ENCODE data around the gene SORL1.
"Not testable (repeated sequence)": the region's sequence is repeated elsewhere in the genome, so short reads cannot be mapped to it uniquely, and the experiment has no call there.

Gene SORL1

DNA sequence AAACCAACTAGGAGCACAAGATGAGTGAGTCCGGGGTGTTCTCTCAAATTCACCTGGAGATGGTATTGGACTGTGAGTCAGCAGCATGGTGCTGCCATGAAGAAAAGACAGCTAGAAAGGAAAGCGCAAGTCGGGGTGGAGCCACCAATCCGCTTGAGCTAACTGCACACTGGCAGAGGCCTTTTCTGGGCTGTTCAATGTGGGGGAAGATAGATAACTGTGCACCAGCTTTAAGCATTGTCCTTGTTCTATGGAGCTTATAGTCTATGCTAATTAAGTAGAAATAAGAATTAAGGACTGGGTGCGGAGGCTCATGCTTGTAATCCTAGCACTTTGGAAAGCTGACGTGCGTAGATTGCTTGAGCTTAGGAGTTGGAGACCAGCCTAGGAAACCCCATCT is 22.6 kb downstream of the SORL1 start:
- Histone ChIP-seq H3K4me3 (ENCODE audit: low read depth in 1 of 2, low read length in 2 of 2) (no peak overlapping the region), H3K9me3 (ENCODE audit: control insufficient read depth in 1 of 2, low read length in 2 of 2) (no peaks in the 10 kb centered on the region), H3K4me1 (ENCODE audit: control insufficient read depth in 1 of 2, insufficient read depth in 2 of 2, low read length in 2 of 2) (peaks cover 0 to 5% of the 10 kb centered on the region in 2 donors), H3K36me3 (ENCODE audit: control insufficient read depth in 1 of 2, insufficient read depth in 2 of 2, low read length in 2 of 2) (peaks cover 0 to 31% of the 10 kb centered on the region in 2 donors), H3K9ac (ENCODE audit: low read depth in 1 of 2, low read length in 2 of 2) (no peak overlapping the region), H3K27me3 (ENCODE audit: control insufficient read depth in 1 of 2, insufficient read depth in 2 of 2, low read length in 2 of 2) (no peaks in the 10 kb centered on the region), H3K27ac (ENCODE audit: low read depth, low read length) (no peak overlapping the region)

DNA sequence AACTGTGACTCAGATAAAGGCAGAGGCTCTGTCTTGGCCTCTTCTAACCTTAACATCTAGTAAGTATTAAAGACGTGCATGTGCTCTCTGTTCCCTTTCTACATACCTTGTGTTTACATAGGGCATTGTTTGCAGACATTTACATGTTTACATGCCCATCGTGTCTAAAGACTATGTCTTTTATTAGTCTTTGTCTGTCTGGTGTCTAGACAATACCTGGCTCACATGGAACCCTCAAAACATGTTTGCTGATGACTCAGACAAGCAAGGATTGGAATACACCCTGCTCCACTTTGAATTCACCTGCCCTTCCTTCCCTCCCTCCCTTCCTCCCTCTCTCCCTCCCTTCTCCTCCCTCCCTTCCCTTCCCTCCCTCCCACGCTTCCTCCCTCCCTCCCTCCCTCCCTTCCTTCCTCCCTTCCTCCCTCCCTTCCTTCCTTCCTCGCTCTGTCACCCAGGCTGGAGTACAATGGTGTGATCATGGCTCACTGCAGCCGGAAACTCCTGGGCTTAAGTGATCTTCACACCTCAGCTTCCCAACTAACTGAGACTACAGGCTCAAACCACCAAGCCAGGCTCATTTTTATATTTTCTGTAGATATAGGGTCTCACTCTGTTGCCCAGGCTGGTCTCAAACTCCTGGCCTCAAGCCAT is 24.4 kb downstream of the SORL1 start:
- peaks cover 0 to 5% of the 10 kb centered on the region in 2 donors for H3K4me1 ChIP-seq (ENCODE audit: control insufficient read depth in 1 of 2, insufficient read depth in 2 of 2, low read length in 2 of 2)
- peaks cover 0 to 18% of the 10 kb centered on the region in 2 donors for H3K36me3 ChIP-seq (ENCODE audit: control insufficient read depth in 1 of 2, insufficient read depth in 2 of 2, low read length in 2 of 2)
- H3K27ac ChIP-seq (ENCODE audit: low read depth, low read length) = no peak overlapping the region
- H3K9ac ChIP-seq (ENCODE audit: low read depth in 1 of 2, low read length in 2 of 2) = no peak overlapping the region
- no peaks in the 10 kb centered on the region for H3K27me3 ChIP-seq (ENCODE audit: control insufficient read depth in 1 of 2, insufficient read depth in 2 of 2, low read length in 2 of 2)
- no peak overlapping the region for H3K4me3 ChIP-seq (ENCODE audit: low read depth in 1 of 2, low read length in 2 of 2)
- no peaks in the 10 kb centered on the region for H3K9me3 ChIP-seq (ENCODE audit: control insufficient read depth in 1 of 2, low read length in 2 of 2)

DNA sequence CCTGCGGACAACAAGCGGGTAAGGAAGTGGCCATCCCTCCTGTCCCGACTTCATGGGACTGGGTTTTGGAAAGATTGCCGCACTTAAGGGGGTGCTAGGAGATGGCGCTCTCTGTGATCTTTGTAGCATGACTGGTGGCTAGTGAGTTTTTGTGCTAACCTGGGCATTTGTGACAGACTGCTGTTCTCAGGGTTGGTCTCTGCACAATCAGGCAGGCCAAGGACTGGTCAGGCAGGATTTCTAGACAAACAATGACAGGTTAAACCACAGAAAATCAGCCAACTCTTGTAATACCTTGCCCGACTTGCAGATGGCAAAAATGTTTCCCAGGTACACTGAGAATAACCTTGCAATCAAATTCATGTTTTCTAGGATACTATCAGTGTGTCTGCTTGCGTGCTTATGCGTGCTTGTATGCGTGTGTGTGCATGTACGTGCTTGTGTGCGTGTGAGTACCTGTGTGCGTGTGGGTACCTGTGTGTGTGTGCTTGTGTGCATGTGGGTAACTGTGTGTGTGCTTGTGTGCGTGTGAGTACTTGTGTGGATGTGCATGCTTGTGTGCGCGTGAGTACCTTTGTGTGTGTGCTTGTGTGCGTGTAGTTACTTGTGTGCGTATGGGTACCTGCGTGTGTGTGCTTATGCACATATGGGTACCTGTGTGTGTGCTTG is 26.2 kb downstream of the SORL1 start:
- Histone ChIP-seq H3K4me1 (ENCODE audit: control insufficient read depth in 1 of 2, insufficient read depth in 2 of 2, low read length in 2 of 2) (peaks cover 7 to 9% of the 10 kb centered on the region in 2 donors), H3K9ac (ENCODE audit: low read depth in 1 of 2, low read length in 2 of 2) (no peak overlapping the region), H3K4me3 (ENCODE audit: low read depth in 1 of 2, low read length in 2 of 2) (no peak overlapping the region), H3K36me3 (ENCODE audit: control insufficient read depth in 1 of 2, insufficient read depth in 2 of 2, low read length in 2 of 2) (peaks cover 0 to 14% of the 10 kb centered on the region in 2 donors), H3K9me3 (ENCODE audit: control insufficient read depth in 1 of 2, low read length in 2 of 2) (no peaks in the 10 kb centered on the region), H3K27ac (ENCODE audit: low read depth, low read length) (no peak overlapping the region), H3K27me3 (ENCODE audit: control insufficient read depth in 1 of 2, insufficient read depth in 2 of 2, low read length in 2 of 2) (no peaks in the 10 kb centered on the region)

DNA sequence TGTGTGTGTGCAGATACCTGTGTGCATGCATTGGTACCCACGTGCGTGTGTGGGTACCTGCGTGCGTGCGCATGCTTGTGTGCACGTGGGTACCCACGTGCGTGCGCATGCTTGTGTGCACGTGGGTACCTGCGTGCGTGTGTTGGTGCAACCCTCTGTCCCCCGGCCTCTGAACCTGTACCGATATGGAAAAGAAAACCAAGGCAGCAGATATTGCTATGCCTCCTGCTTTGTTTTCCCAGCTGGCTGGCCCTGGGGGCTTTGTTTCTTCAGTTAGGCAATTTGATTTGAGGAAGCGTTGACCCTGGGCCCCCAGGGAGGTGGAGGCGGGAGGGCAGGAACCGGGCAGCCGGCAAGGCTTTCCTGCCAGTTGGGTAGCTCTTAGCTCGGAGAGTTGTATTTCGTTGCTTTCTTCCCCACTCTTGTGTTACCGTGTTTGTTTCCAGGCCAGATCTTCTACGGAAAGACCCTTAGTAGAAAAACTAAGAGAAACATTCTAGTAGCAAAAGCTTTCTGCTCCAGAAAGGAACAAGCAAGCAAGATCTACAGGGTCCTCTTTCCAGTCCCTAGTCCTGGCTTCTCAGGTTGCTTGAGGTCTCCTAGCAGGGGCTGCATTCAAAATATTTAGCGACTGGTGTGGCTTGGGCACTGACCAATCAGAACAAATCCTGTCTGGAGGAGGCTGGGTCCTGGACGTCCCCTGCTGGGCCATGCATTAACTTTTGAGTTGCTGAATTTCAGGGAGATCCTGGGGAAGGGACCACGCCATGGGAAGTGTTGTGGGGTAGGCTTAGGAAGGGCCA is 27.0 kb downstream of the SORL1 start:
- H3K36me3 ChIP-seq (ENCODE audit: control insufficient read depth in 1 of 2, insufficient read depth in 2 of 2, low read length in 2 of 2) = peaks cover 0 to 14% of the 10 kb centered on the region in 2 donors
- no peak overlapping the region for H3K27ac ChIP-seq (ENCODE audit: low read depth, low read length)
- H3K9me3 ChIP-seq (ENCODE audit: control insufficient read depth in 1 of 2, low read length in 2 of 2) = no peaks in the 10 kb centered on the region
- H3K27me3 ChIP-seq (ENCODE audit: control insufficient read depth in 1 of 2, insufficient read depth in 2 of 2, low read length in 2 of 2) = no peaks in the 10 kb centered on the region
- no peak overlapping the region for H3K4me3 ChIP-seq (ENCODE audit: low read depth in 1 of 2, low read length in 2 of 2)
- H3K4me1 ChIP-seq (ENCODE audit: control insufficient read depth in 1 of 2, insufficient read depth in 2 of 2, low read length in 2 of 2) = peaks cover 9 to 12% of the 10 kb centered on the region in 2 donors
- H3K9ac ChIP-seq (ENCODE audit: low read depth in 1 of 2, low read length in 2 of 2) = no peak overlapping the region

DNA sequence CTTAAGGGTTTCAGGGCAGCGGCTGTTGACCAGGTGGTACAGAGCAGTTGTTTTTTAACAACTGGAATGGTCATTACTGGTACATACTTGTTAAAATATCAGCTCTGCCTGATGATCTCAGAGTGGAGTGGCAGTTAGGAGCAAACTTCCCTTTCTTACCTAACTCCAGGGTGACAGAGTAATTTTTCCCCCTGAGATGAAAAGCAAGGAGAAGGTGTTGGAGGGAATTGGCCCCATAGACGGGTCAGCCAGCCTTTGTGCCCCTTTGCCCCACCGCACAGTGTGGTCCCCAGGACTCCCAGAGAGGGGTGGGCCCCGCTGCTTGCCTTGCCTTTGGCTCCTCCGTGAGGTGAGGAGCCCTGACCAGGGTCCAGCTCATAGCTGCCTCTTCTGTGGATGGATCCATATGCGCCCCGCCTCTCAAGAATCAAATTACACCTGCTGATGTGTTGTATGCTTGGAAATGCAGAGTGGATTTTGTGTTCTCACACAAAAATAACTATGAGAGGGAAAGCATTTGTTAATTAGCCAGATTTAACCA is 27.7 kb downstream of the SORL1 start:
- Histone ChIP-seq H3K27me3 (ENCODE audit: control insufficient read depth in 1 of 2, insufficient read depth in 2 of 2, low read length in 2 of 2) (no peaks in the 10 kb centered on the region), H3K9me3 (ENCODE audit: control insufficient read depth in 1 of 2, low read length in 2 of 2) (no peaks in the 10 kb centered on the region), H3K4me1 (ENCODE audit: control insufficient read depth in 1 of 2, insufficient read depth in 2 of 2, low read length in 2 of 2) (peaks cover 9 to 12% of the 10 kb centered on the region in 2 donors), H3K36me3 (ENCODE audit: control insufficient read depth in 1 of 2, insufficient read depth in 2 of 2, low read length in 2 of 2) (peaks cover 0 to 14% of the 10 kb centered on the region in 2 donors), H3K9ac (ENCODE audit: low read depth in 1 of 2, low read length in 2 of 2) (no peak overlapping the region), H3K4me3 (ENCODE audit: low read depth in 1 of 2, low read length in 2 of 2) (no peak overlapping the region), H3K27ac (ENCODE audit: low read depth, low read length) (no peak overlapping the region)

DNA sequence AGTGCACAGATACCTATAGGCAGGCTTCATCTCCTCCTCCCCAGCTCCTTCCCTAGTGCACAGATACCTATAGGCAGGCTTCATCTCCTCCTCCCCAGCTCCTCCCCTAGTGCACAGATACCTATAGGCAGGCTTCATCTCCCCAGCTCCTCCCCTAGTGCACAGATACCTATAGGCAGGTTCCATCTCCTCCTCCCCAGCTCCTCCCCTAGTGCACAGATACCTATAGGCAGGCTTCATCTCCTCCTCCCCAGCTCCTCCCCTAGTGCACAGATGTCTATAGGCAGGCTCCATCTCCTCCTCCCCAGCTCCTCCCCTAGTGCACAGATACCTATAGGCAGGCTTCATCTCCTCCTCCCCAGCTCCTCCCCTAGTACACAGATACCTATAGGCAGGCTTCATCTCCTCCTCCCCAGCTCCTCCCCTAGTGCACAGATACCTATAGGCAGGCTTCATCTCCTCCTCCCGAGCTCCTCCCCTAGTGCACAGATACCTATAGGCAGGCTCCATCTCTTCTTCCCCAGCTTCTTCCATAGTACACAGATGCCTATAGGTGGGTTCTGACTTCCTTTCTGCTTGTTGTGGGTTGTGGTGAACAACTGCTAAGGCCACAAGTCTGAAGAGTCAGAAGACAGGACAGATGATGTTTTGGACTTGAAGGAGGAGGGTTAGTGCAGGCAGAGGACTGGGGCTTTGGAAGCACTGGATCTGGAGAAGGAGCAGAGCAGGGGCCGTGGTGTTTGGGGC is 29.5 kb downstream of the SORL1 start:
- not testable (repeated sequence) for H3K27ac ChIP-seq (ENCODE audit: low read depth, low read length); H3K9me3 ChIP-seq (ENCODE audit: control insufficient read depth in 1 of 2, low read length in 2 of 2); H3K9ac ChIP-seq (ENCODE audit: low read depth in 1 of 2, low read length in 2 of 2); H3K27me3 ChIP-seq (ENCODE audit: control insufficient read depth in 1 of 2, insufficient read depth in 2 of 2, low read length in 2 of 2); H3K4me3 ChIP-seq (ENCODE audit: low read depth in 1 of 2, low read length in 2 of 2)
- Histone ChIP-seq H3K4me1 (ENCODE audit: control insufficient read depth in 1 of 2, insufficient read depth in 2 of 2, low read length in 2 of 2) (peaks cover 4 to 12% of the 10 kb centered on the region in 2 donors), H3K36me3 (ENCODE audit: control insufficient read depth in 1 of 2, insufficient read depth in 2 of 2, low read length in 2 of 2) (peaks cover 0 to 20% of the 10 kb centered on the region in 2 donors)

DNA sequence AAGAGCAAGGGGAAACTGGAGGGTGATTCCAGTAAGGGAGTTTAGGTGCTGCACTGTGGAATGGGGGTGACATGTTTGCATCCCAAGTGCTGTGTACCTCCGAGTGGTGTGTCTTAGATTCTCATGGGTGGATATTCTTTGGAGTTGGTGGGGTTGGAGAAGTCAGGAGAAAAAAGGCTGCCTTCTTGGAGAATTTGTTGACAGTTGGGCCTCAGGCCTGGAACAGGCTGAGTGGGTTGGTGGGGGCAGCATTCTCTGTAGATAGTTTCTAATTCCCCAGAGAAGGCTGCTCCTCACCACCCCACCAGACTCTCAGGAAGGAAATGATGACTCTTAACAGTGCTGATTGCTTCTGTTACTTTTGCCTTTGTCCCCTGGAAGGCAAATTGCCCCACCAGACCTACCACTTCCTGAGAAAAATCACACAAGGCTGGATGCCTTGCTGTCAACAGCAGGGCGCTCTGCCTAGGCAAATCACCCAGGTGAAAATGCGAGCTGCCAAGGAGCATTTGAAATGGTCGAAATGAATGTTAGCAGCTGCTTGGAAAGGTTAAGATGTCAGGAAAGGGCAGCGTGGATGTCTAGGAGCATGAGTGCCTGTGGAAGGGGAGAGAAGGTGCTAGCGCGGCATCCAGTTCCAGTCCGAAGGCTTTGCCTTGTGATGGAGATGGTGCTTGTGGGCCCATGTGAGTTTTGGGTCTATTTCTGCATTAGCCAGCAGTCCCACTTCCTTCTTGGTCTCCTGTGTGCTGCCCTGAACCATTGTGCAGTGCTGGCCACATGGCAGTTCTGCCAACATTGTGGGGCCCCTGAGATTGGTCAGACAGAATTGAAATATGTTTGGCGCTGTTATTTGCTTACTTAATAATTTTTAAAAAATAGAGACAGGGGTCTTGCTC is 30.4 kb downstream of the SORL1 start:
- Histone ChIP-seq H3K36me3 (ENCODE audit: control insufficient read depth in 1 of 2, insufficient read depth in 2 of 2, low read length in 2 of 2) (peaks cover 1 to 21% of the 10 kb centered on the region in 2 donors), H3K4me3 (ENCODE audit: low read depth in 1 of 2, low read length in 2 of 2) (no peak overlapping the region), H3K9ac (ENCODE audit: low read depth in 1 of 2, low read length in 2 of 2) (no peak overlapping the region), H3K27me3 (ENCODE audit: control insufficient read depth in 1 of 2, insufficient read depth in 2 of 2, low read length in 2 of 2) (no peaks in the 10 kb centered on the region), H3K4me1 (ENCODE audit: control insufficient read depth in 1 of 2, insufficient read depth in 2 of 2, low read length in 2 of 2) (peaks cover 4 to 12% of the 10 kb centered on the region in 2 donors), H3K9me3 (ENCODE audit: control insufficient read depth in 1 of 2, low read length in 2 of 2) (no peaks in the 10 kb centered on the region), H3K27ac (ENCODE audit: low read depth, low read length) (no peak overlapping the region)

DNA sequence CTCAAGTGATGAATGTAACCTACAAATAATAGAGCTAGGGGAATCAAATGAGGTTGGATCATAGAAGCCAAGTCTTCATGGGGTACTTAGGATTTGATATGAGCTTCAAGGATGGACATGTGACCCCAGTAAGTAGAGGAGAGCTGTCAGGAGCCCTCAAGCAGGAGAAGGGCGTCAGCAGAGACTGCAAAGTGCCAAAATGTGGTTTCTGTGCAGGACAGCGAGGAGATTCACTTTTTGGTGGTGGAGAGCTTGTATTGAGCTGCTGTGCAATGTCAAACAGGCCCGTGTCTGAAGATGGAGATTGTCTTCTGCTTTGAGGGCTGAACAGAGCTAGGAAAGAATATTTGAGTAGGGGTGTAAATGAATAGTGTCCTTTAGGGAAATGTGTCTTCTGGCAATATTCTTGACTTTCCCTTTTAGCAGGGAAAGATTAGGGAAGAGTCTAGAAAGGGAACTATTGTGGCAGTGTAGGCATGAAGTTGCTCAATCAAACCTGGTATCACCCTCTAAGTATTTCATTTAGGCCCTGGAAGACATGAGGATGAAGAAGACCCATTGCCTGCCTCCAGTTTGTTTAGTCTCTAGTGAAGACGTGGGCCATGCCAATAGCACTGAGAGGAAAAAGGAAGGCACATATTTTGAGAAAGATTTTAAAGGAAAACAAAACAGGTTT is 31.8 kb downstream of the SORL1 start:
- H3K27ac ChIP-seq (ENCODE audit: low read depth, low read length) = no peak overlapping the region
- H3K9ac ChIP-seq (ENCODE audit: low read depth in 1 of 2, low read length in 2 of 2) = no peak overlapping the region
- no peaks in the 10 kb centered on the region for H3K9me3 ChIP-seq (ENCODE audit: control insufficient read depth in 1 of 2, low read length in 2 of 2)
- H3K4me1 ChIP-seq (ENCODE audit: control insufficient read depth in 1 of 2, insufficient read depth in 2 of 2, low read length in 2 of 2) = peaks cover 4 to 12% of the 10 kb centered on the region in 2 donors
- no peaks in the 10 kb centered on the region for H3K27me3 ChIP-seq (ENCODE audit: control insufficient read depth in 1 of 2, insufficient read depth in 2 of 2, low read length in 2 of 2)
- H3K4me3 ChIP-seq (ENCODE audit: low read depth in 1 of 2, low read length in 2 of 2) = no peak overlapping the region
- peaks cover 5 to 19% of the 10 kb centered on the region in 2 donors for H3K36me3 ChIP-seq (ENCODE audit: control insufficient read depth in 1 of 2, insufficient read depth in 2 of 2, low read length in 2 of 2)

Data from duodenal mucosa (tissue), 2 donors.